Cardiac muscle cell (in vitro differentiated cells and primary cell): Measurements from ENCODE around the gene FBXO34. TPM values are rescaled to one million over a fixed set of nuclear protein-coding genes. Genes with fewer than 3 reads are reported as not detected.
A peak's percentile ranks its signal among the peaks of the same experiment; 100 is the strongest.

ENCODE experiments used
- DNase-seq, 2 donors: peaks; one replicate each; pipeline versions ENCODE4 v3.0.0 to v3.0.0-alpha.2; 2010 to 2017; ENCODE audit warnings: low read depth in 1 of 2, low spot score in 1 of 2
- H3K27ac ChIP-seq: fragments of 200-600 bp; sonication (generic); 2 replicates; pipeline ENCODE4 v1.5.1; 2016
- H3K27me3 ChIP-seq: fragments of 200-600 bp; sonication (generic); 2 replicates; pipeline ENCODE4 v1.6.0; 2016; ENCODE audit warnings: control low read depth
- H3K36me3 ChIP-seq: fragments of 200-600 bp; sonication (generic); 2 replicates; pipeline ENCODE4 v1.5.1; 2016; ENCODE audit warnings: control low read depth
- H3K4me1 ChIP-seq: fragments of 200-600 bp; sonication (generic); 2 replicates; pipeline ENCODE4 v1.8.1; 2017; ENCODE audit warnings: low read depth, mild to moderate bottlenecking, mixed run types
- H3K4me3 ChIP-seq: fragments of 200-600 bp; sonication (generic); 2 replicates; pipeline ENCODE4 v1.5.1; 2016; ENCODE audit warnings: mild to moderate bottlenecking
- H3K9me3 ChIP-seq: fragments of 200-600 bp; sonication (generic); 2 replicates; pipeline ENCODE4 v1.5.1; 2017; ENCODE audit warnings: low read depth, mild to moderate bottlenecking, control low read depth
- polyA plus RNA-seq: library from polyadenylated mRNA; unstranded; fragments of >200 nt; fragmentation: Nextera tagmentation; extraction: Ambion mirVana; gene quantifications from 2 replicates; pipeline ENCODE4 v1.2.1, GENCODE V29; 2016
- total RNA-seq: library from RNA; depleted of rRNA; stranded (reverse); fragments of >200 nt; gene quantifications from 2 replicates; pipeline ENCODE4 v1.2.3, GENCODE V29; 2016
- TF ChIP-seq, protein P1 (sequence below): IDR thresholded peaks from 2 replicates; pipeline ENCODE4 v1.5.1; 2012; ENCODE audit warnings: low read depth, mild to moderate bottlenecking, low read length

The FBXO34 gene
- total and polyA plus RNA-seq, 2 experiments from 2014 or later: 19.2 to 21.1 TPM

- TF ChIP-seq, protein P1, sequence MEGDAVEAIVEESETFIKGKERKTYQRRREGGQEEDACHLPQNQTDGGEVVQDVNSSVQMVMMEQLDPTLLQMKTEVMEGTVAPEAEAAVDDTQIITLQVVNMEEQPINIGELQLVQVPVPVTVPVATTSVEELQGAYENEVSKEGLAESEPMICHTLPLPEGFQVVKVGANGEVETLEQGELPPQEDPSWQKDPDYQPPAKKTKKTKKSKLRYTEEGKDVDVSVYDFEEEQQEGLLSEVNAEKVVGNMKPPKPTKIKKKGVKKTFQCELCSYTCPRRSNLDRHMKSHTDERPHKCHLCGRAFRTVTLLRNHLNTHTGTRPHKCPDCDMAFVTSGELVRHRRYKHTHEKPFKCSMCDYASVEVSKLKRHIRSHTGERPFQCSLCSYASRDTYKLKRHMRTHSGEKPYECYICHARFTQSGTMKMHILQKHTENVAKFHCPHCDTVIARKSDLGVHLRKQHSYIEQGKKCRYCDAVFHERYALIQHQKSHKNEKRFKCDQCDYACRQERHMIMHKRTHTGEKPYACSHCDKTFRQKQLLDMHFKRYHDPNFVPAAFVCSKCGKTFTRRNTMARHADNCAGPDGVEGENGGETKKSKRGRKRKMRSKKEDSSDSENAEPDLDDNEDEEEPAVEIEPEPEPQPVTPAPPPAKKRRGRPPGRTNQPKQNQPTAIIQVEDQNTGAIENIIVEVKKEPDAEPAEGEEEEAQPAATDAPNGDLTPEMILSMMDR: no peak
- H3K4me1 ChIP-seq: peaks cover 30% of the 10 kb centered on the region
Measured at GRCh38 chr14:55276736-55277135, 5.5 kb downstream of the FBXO34 start.

DNA sequence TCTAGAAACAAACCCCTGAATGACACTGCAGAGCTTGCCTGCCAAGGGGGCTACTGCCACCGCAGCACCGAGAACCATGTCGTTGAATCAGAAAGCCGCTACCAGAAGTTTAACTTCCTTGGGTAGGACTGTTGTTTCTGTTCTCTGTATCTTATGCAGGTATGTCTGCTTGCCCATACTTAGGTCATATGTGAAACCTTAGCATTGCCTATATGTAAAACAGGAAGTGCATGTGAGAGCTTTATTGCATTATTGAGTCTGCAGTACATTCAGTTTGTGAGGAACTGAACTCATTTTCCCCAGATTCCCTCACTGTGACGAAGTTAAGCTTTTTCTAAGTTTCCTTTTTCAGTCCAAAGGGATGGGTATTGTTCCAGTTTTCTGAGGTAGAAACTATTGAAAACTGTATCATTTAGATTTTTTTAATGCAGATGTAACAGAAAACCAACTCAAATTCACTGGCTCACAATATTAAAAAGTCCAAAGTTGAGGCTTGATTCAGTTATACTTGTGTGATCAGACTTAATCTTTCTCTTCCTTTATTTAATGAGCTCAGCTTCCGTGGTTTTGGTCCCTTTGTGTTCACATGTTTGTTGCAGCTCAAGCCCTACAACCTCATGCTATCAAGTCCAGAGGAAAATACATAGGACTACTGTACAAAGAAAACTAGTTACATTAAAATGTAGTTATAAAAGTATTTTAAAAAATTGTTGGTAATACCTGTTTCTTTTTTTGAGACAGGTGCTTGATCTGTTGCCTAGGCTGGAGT lies 6.9 kb downstream of the FBXO34 start:
- Histone ChIP-seq H3K27ac (peak overlapping the region; percentile 32), H3K36me3 (no peaks in the 10 kb centered on the region), H3K9me3 (no peaks in the 10 kb centered on the region), H3K4me3 (no peak overlapping the region), H3K27me3 (no peaks in the 10 kb centered on the region), H3K4me1 (peaks cover 35% of the 10 kb centered on the region)
- TF ChIP-seq, protein P1: no peak
- DNase-seq: no peak

More at GRCh38 chr14:55276736-55277135, 5.5 kb downstream of the FBXO34 start:
- Histone ChIP-seq H3K27ac (peak overlapping the region; percentile 80), H3K4me3 (no peak overlapping the region), H3K9me3 (no peaks in the 10 kb centered on the region), H3K27me3 (no peaks in the 10 kb centered on the region), H3K36me3 (no peaks in the 10 kb centered on the region)
- DNase-seq: no peak

DNA sequence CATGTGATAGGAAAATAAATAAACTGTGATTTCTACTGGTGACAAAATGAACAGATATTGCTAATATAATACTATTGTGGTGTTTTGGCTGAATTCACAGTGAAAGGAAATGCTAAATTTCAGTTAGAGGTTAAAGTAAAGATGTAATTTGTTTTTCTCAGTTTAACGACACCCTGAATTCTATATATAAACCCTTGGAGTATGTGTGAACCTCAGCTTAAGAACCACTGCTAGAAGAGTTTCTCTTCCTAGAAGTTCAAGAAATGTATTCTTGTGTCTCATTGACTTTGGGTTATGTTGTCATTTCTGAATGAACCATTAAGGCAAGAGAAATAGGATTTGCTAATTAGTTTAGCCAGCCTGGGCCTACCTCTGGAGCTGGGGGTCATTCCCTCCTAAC lies 8.2 kb downstream of the FBXO34 start:
- no peak overlapping the region for H3K4me3 ChIP-seq
- H3K27ac ChIP-seq: no peak overlapping the region
- TF ChIP-seq, protein P1: no peak
- H3K4me1 ChIP-seq: peaks cover 30% of the 10 kb centered on the region
- H3K9me3 ChIP-seq: no peaks in the 10 kb centered on the region
- no peaks in the 10 kb centered on the region for H3K36me3 ChIP-seq
- no peak for DNase-seq
- H3K27me3 ChIP-seq: no peaks in the 10 kb centered on the region

GRCh38 chr14:55281316-55281839 lies 10.2 kb downstream of the FBXO34 start:
- TF ChIP-seq, protein P1: no peak
- peaks cover 32% of the 10 kb centered on the region for H3K4me1 ChIP-seq
- no peak for DNase-seq
- H3K27me3 ChIP-seq: no peaks in the 10 kb centered on the region
- no peaks in the 10 kb centered on the region for H3K9me3 ChIP-seq
- H3K4me3 ChIP-seq: no peak overlapping the region
- H3K36me3 ChIP-seq: no peaks in the 10 kb centered on the region
- no peak overlapping the region for H3K27ac ChIP-seq

- no peaks in the 10 kb centered on the region for H3K9me3 ChIP-seq
- H3K4me3 ChIP-seq: no peak overlapping the region
- H3K27ac ChIP-seq: no peak overlapping the region
- TF ChIP-seq, protein P1: no peak
- H3K27me3 ChIP-seq: no peaks in the 10 kb centered on the region
- H3K4me1 ChIP-seq: peaks cover 22% of the 10 kb centered on the region
- DNase-seq: no peak
- no peaks in the 10 kb centered on the region for H3K36me3 ChIP-seq
Measured at GRCh38 chr14:55285048-55285652, 13.9 kb downstream of the FBXO34 start.
